ENCODE data around the gene ASPM.

ASPM gene

DNA sequence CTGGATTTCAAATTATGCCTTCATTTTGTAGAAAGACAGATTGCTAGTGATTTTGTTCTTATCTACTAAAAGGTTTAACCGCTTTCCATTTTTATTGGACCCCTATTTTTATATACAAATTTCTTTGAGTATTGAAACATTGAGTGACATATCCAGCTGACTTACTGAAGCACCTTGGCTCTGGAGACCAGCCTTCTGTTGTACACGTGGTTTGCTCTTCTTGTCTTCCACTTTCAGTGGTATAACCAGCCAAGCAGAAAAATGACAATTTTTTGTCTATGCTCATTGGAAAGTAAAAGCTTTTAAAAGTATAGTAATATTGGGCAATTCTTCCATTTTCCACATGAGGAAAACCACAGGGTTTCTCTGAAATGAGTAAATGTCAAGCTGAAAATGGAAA, 83.8 kb downstream of the ASPM start (continued):
- TF ChIP-seq ZBTB20 (tag by site-specific recombination; IDR thresholded peaks at IDR 0.05) (no peak), GLI2 (tag by site-specific recombination; IDR thresholded peaks at IDR 0.05; ENCODE audit: borderline replicate concordance, low read depth) (no peak), ZNF621 (tag by site-specific recombination; IDR thresholded peaks at IDR 0.05) (no peak)

GRCh38 chr1:197049100-197049499, 97.4 kb downstream of the ASPM start:
- CTCF ChIA-PET, result no interaction called here
- POLR2A ChIA-PET, result no interaction called here
- TF ChIP-seq ZNF707 (tag by site-specific recombination; IDR thresholded peaks at IDR 0.05), result no peak
- TF ChIP-seq, protein P1, sequence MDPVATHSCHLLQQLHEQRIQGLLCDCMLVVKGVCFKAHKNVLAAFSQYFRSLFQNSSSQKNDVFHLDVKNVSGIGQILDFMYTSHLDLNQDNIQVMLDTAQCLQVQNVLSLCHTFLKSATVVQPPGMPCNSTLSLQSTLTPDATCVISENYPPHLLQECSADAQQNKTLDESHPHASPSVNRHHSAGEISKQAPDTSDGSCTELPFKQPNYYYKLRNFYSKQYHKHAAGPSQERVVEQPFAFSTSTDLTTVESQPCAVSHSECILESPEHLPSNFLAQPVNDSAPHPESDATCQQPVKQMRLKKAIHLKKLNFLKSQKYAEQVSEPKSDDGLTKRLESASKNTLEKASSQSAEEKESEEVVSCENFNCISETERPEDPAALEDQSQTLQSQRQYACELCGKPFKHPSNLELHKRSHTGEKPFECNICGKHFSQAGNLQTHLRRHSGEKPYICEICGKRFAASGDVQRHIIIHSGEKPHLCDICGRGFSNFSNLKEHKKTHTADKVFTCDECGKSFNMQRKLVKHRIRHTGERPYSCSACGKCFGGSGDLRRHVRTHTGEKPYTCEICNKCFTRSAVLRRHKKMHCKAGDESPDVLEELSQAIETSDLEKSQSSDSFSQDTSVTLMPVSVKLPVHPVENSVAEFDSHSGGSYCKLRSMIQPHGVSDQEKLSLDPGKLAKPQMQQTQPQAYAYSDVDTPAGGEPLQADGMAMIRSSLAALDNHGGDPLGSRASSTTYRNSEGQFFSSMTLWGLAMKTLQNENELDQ (tag by site-specific recombination; IDR thresholded peaks at IDR 0.05; ENCODE audit: low read depth), result no peak
- no peak for TF ChIP-seq ZFHX2 (tag by site-specific recombination; conservative IDR thresholded peaks at IDR 0.05)
- TF ChIP-seq, protein P2, sequence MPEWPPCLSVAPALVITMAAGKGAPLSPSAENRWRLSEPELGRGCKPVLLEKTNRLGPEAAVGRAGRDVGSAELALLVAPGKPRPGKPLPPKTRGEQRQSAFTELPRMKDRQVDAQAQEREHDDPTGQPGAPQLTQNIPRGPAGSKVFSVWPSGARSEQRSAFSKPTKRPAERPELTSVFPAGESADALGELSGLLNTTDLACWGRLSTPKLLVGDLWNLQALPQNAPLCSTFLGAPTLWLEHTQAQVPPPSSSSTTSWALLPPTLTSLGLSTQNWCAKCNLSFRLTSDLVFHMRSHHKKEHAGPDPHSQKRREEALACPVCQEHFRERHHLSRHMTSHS (tag by site-specific recombination; IDR thresholded peaks at IDR 0.05), result no peak
- no peak for TF ChIP-seq ZSCAN23 (tag by site-specific recombination; IDR thresholded peaks at IDR 0.05)
- Histone ChIP-seq H3K4me3 (ENCODE audit: low read depth, low read length) (no peak overlapping the region), H3K4me1 (ENCODE audit: control insufficient read depth, insufficient read depth, low read length) (no peaks in the 10 kb centered on the region), H3K36me3 (ENCODE audit: control insufficient read depth in 2 of 2, insufficient read depth in 1 of 2, low read length in 2 of 2) (no peaks in the 10 kb centered on the region), H3K27ac (ENCODE audit: extremely low read depth, low read depth, low read length) (no peak overlapping the region), H3K9me3 (ENCODE audit: control insufficient read depth, insufficient read depth, low read depth, low read length) (no peaks in the 10 kb centered on the region)

- POLR2A ChIA-PET, result no interaction called here
These were observed 103.7 kb downstream of the ASPM start for GRCh38 chr1:197042676-197043341.

DNA sequence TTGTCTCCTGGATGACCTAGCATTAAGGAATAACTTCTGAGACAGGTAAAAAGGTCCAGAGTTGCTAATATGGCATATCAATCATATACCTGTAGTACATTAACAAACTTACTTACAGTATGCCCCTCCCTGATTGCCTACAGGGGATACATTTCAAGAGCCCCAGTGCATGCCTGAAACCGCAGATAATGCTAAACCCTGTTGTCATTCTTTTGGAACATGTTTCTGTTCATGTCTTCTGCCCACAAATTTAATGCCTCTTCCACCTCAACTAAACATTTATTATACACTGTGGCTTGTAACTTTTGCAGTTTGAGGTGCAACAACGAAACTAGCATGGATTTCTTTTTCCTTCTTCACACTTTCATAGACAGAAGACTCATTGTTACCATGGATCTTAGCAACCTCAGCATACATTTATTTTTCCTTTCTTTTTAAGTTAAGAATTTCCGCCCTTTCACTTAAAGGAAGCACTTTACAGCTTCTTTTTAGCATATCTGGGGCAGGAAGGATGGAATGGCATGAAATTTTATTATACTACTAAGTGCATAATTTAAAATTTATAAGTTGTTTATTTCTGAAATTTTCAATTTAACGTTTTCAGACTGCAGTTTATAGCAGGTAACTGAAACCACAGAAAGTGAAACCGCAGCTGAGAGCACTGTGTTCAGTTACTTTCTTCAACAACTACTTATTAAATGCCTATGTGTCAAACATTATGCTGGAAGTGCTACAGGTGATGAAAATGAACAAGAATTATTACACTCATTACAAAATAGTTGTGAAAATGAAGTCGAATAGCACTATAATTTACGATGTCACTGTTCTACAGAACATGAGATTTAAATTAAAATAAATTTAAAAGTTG, 104.7 kb downstream of the ASPM start:
- CTCF ChIA-PET, result interaction anchor here (0.7 kb wide), 2 partner anchors 235 to 301 kb away, joined by 3 to 4 read pairs; no protein-coding TSS in a partner anchor
- Histone ChIP-seq H3K4me3 (ENCODE audit: low read depth, low read length) (no peak overlapping the region), H3K27ac (ENCODE audit: extremely low read depth, low read depth, low read length) (no peak overlapping the region), H3K36me3 (ENCODE audit: control insufficient read depth in 2 of 2, insufficient read depth in 1 of 2, low read length in 2 of 2) (no peaks in the 10 kb centered on the region), H3K9me3 (ENCODE audit: control insufficient read depth, insufficient read depth, low read depth, low read length) (no peaks in the 10 kb centered on the region), H3K4me1 (ENCODE audit: control insufficient read depth, insufficient read depth, low read length) (no peaks in the 10 kb centered on the region)
- POLR2A ChIA-PET, result no interaction called here
- TF ChIP-seq SP3 (tag by site-specific recombination; IDR thresholded peaks at IDR 0.05) (no peak), ZFHX2 (tag by site-specific recombination; conservative IDR thresholded peaks at IDR 0.05) (no peak), ZNF280C (tag by site-specific recombination; IDR thresholded peaks at IDR 0.05) (no peak), ZNF521 (tag by site-specific recombination; IDR thresholded peaks at IDR 0.05) (no peak), ZNF114 (tag by site-specific recombination; IDR thresholded peaks at IDR 0.05) (no peak), ZNF292 (tag by site-specific recombination; IDR thresholded peaks at IDR 0.05; ENCODE audit: borderline replicate concordance, low read depth) (no peak), ZNF843 (tag by site-specific recombination; IDR thresholded peaks at IDR 0.05) (no peak), BCL11A (tag by site-specific recombination; IDR thresholded peaks at IDR 0.05; ENCODE audit: low read depth) (no peak), ZNF623 (tag by site-specific recombination; IDR thresholded peaks at IDR 0.05) (no peak), ZNF23 (tag by site-specific recombination; IDR thresholded peaks at IDR 0.05; ENCODE audit: borderline replicate concordance) (no peak)
- TF ChIP-seq, protein P3, sequence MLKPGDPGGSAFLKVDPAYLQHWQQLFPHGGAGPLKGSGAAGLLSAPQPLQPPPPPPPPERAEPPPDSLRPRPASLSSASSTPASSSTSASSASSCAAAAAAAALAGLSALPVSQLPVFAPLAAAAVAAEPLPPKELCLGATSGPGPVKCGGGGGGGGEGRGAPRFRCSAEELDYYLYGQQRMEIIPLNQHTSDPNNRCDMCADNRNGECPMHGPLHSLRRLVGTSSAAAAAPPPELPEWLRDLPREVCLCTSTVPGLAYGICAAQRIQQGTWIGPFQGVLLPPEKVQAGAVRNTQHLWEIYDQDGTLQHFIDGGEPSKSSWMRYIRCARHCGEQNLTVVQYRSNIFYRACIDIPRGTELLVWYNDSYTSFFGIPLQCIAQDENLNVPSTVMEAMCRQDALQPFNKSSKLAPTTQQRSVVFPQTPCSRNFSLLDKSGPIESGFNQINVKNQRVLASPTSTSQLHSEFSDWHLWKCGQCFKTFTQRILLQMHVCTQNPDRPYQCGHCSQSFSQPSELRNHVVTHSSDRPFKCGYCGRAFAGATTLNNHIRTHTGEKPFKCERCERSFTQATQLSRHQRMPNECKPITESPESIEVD (tag by site-specific recombination; IDR thresholded peaks at IDR 0.05), result no peak
- TF ChIP-seq, protein P4, sequence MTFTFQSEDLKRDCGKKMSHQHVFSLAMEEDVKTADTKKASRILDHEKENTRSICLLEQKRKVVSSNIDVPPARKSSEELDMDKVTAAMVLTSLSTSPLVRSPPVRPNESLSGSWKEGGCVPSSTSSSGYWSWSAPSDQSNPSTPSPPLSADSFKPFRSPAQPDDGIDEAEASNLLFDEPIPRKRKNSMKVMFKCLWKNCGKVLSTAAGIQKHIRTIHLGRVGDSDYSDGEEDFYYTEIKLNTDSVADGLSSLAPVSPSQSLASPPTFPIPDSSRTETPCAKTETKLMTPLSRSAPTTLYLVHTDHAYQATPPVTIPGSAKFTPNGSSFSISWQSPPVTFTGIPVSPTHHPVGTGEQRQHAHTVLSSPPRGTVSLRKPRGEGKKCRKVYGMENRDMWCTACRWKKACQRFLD (tag by site-specific recombination; IDR thresholded peaks at IDR 0.05), result no peak

More at GRCh38 chr1:197042676-197043341, 103.7 kb downstream of the ASPM start:
- no peak overlapping the region for H3K27ac ChIP-seq (ENCODE audit: extremely low read depth, low read depth, low read length)
- no peaks in the 10 kb centered on the region for H3K36me3 ChIP-seq (ENCODE audit: control insufficient read depth in 2 of 2, insufficient read depth in 1 of 2, low read length in 2 of 2)
- CTCF ChIA-PET, result interaction anchor here (0.7 kb wide), 1 partner anchor 234 kb away, joined by 4 read pairs; no protein-coding TSS in a partner anchor
- no peak for TF ChIP-seq ZNF133 (tag by site-specific recombination; IDR thresholded peaks at IDR 0.05)
- no peak overlapping the region for H3K4me3 ChIP-seq (ENCODE audit: low read depth, low read length)
- H3K4me1 ChIP-seq (ENCODE audit: control insufficient read depth, insufficient read depth, low read length), result no peaks in the 10 kb centered on the region
- H3K9me3 ChIP-seq (ENCODE audit: control insufficient read depth, insufficient read depth, low read depth, low read length), result no peaks in the 10 kb centered on the region

Measured in HEK293 (cell line).